ENCODE data around the gene MROH7.

The MROH7 gene

GRCh38 chr1:54640863-54641836 lies at the start of gene MROH7:
Gene MROH7 (plus strand): TSS chr1:54641786. CDS start chr1:54652927, 11,141 bp downstream.
- DNase-seq (ENCODE audit: low read depth in 2 of 2): no peak

DNA sequence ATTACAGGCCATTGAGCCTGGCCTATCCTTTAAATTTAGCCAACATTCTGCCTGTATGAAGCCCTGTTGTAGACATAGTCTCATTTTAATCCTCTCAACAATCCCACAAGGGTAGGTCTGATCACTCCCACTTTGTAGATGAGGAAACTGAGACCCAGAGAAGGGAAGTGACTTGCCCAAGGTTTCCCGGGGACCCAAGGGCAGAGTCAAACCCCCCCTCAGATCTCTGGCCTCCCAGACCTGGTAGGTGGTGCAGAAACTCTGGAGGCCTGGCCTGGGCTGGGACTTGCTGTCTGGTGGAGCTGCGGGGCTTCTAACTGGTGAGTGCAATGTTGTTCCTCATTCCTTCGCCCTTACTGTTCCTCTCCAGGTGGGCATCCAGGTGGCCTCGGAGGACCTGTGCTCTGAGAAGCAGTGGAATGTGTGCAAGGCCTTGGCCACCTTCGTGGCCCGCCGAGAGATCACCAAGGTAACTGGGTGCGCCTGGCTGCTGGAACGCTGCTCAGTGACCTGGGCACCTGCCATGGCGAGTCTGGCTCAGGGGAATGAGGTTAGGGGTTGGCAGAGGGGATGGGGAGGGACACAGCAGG lies 47.9 kb upstream of the MROH7 start:
- DNase-seq (ENCODE audit: low read depth in 2 of 2): no peak

DNA sequence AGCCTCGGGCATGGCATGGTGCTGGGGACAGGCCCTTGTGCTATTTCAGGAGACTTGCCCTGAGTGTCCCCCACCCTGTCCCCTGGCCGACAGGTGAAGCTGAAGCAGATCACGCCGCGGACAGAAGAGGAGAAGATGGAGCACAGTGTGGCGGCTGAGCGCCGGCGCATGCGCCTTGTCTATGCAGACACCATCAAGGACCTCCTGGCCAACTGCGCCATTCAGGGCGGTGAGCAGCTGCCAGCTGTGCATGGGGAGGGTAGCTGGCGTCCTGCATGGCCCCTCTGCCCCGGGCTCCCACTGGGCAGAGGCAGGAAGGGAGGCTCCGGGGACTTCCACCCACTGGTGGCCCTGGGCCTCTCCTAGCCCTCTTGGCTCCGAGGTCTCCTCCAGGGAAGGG lies 47.1 kb upstream of the MROH7 start:
- no peak for DNase-seq (ENCODE audit: low read depth in 2 of 2)

DNA sequence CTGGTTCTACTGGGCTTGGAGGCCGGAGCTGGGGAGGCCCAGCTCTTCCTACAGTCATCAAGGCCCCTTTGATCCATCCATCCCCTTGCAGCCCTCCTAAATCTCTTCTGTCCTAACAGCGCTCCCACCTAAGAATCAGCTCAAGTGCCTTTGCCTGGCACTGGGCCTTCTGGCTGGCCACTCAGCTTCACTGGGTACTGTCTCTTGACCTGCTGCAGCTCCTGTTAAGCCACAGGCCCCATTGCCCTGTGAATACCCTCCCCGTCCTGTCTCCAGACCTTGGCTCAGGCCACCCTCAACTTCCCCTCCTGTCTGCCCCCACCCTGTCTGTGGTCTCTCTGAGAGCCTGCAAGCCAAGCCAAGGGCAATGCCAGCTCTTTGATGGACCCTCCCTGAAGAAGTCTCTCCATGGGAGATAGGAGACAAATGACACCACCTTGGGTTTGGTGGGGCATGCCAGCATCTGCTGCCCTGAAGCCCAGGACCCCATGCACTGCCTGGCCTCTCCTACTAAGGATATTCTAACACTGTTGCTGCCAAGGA lies 45.6 kb upstream of the MROH7 start:
- DNase-seq (ENCODE audit: low read depth in 2 of 2): no peak

DNA sequence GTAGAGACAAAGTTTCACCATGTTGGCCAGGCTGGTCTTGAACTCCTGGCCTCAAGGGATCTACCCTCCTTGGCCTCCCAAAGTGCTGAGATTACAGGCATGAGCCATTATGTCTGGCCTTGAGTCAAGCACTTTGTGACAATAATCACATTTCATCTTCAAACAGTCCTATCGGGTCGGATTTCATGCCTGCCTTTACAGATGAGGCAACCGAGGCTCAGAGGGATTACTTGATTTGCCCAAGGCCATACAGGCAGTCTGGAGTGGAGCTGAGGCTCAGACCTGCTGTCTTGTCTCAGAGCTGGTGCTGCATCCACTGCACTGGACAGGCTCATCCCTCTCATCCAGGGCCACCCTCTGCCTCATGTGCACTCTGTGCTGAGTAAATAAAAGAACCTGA lies 44.8 kb upstream of the MROH7 start:
- no peak for DNase-seq (ENCODE audit: low read depth in 2 of 2)

DNA sequence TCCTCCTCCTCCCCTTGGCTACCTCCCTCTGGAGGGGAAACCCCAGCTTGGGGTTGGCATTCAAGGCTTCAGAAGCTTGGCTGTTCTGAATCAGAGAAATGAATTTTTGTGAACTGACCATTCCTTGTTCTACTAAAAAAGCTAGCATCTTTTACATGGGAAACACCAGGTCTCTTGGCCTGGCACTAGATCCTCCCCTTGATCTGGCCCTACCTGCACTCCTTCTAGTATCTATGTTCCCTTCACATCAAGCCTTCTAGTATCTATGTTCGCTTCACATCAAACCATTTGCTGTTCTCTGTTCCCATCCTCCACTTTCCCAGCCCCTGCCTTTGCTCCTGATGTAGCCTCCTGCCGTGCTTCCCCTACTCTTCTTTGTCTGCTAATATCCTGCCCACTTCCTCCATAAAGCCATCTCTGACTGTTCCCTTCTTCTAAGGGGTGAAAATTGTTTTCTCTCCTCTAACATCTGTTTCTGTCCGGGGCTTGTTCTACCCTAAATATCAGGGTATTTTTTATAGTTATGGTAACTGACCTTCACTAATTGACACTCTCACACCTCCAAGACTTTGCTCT lies 44.0 kb upstream of the MROH7 start:
- DNase-seq (ENCODE audit: low read depth in 2 of 2): no peak

DNA sequence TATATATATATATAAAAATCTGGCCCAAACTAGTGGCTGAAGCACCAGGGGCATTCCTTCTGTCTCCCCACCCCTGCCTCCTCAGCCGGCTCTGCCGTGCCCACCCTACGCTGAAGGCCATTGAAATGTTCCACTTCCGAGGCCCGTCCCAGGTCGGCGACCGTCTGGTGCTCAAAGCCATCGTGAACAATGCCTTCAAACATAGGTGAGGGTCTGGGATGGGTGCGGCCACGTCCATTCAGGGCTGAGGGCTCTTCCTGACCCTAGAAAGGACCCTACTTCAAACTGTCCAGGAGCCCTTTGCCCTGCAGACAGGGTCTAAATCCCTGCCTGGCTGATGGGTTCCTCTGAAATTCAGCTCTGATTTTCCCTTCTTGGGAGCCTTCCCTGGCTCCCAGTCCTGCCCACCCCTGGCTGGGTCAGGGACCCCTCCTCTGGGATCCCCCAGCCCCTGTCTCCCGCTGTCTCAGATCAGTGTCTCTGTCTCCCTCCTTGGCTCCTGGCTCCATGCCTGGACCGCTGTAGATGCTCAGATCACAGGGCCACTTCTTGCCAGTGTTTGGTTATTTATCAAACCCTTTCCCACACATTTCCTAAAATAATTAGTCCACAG lies 42.3 kb upstream of the MROH7 start:
- DNase-seq (ENCODE audit: low read depth in 2 of 2): no peak

- no peak for DNase-seq (ENCODE audit: low read depth in 2 of 2)
These were observed 40.5 kb upstream of the MROH7 start for GRCh38 chr1:54600947-54601721.

DNA sequence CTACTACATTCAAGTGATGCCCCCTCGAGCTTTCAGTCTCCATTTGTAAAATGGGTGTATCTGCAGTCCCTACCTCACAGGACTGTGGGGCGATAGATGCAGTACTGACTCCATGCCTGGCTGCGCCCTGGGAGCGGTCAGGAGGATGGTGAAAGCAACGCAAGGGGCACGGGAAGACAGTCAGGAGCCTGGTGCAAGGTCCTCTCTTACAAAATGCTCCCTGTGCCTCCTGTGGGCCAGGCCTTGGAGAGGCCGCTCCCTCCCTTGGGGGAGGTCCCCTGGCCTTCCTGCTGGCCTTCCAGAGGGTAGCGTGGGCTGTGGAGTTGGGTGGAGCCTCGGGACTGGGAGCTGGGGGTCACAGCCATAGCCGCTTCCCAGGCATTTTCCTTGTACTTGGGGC lies 39.9 kb upstream of the MROH7 start:
- no peak for DNase-seq (ENCODE audit: low read depth in 2 of 2)

GRCh38 chr1:54602554-54602953 lies 39.0 kb upstream of the MROH7 start:
- DNase-seq (ENCODE audit: low read depth in 2 of 2): no peak

DNA sequence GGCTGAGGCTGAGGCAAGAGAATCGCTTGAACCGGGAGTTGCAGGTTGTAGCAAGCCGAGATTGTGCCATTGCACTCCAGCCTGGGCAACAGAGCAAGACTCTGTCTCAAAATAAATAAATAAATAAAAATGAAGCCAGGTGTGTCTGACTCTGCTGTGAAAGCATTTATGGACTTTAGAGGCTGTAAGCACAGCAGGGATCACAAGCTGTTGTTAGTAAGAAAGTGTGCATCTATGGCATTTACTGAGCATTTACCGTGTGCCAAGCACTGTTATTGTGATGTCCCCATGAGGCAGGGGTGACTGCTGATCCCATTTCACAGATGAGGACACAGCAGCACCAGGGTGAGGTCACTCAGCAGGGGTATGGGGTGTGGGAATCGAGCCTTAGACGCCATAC lies 38.3 kb upstream of the MROH7 start:
- DNase-seq (ENCODE audit: low read depth in 2 of 2): no peak

- no peak for DNase-seq (ENCODE audit: low read depth in 2 of 2)
These were observed 37.5 kb upstream of the MROH7 start for GRCh38 chr1:54604051-54604450.

GRCh38 chr1:54604572-54605370 lies 36.8 kb upstream of the MROH7 start:
- DNase-seq (ENCODE audit: low read depth in 2 of 2): no peak

- no peak for DNase-seq (ENCODE audit: low read depth in 2 of 2)
These were observed 35.2 kb upstream of the MROH7 start for GRCh38 chr1:54606096-54606989.

GRCh38 chr1:54606990-54607325 lies 34.6 kb upstream of the MROH7 start:
- no peak for DNase-seq (ENCODE audit: low read depth in 2 of 2)

DNA sequence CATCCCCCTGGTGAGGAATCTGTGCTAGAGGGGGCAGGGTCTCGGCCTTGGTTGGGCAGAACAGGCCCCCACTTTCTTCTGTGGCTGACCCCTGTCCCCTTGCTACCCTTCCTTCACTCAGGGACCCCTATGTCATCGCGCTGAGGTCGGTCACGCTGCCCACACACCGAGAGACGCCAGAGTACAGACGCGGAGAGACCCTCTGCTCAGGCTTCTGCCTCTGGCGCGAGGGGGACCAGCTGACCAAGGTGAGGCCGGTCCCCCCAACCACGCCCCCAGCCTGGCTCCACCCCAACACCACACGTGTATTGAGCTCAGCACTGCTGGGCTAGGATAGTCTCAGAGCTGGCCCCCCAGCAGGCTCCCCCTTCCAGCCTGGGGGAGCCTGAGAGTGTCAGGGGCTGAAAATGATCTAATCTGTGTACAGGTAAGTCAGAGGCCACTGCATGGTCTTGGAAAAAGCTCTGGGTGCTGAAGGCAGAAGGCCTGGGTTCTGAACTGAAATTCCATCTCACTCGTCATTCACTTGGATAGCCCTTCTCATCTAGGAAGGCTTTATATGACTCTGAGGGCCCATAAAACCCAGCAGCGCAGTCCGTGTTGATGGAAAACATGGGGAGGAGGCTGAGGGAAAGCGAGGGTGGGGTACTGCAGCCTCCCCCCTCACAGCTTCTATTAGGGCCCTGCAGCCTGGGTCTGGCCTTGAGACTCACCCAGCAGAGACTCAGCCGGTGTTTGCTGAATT lies 33.6 kb upstream of the MROH7 start:
- DNase-seq (ENCODE audit: low read depth in 2 of 2): no peak

- DNase-seq (ENCODE audit: low read depth in 2 of 2): no peak
These were observed 32.9 kb upstream of the MROH7 start for GRCh38 chr1:54608566-54609230.

GRCh38 chr1:54609301-54609921 lies 32.2 kb upstream of the MROH7 start:
- no peak for DNase-seq (ENCODE audit: low read depth in 2 of 2)
